ENCODE measurements around the gene GPR37L1.

DNA sequence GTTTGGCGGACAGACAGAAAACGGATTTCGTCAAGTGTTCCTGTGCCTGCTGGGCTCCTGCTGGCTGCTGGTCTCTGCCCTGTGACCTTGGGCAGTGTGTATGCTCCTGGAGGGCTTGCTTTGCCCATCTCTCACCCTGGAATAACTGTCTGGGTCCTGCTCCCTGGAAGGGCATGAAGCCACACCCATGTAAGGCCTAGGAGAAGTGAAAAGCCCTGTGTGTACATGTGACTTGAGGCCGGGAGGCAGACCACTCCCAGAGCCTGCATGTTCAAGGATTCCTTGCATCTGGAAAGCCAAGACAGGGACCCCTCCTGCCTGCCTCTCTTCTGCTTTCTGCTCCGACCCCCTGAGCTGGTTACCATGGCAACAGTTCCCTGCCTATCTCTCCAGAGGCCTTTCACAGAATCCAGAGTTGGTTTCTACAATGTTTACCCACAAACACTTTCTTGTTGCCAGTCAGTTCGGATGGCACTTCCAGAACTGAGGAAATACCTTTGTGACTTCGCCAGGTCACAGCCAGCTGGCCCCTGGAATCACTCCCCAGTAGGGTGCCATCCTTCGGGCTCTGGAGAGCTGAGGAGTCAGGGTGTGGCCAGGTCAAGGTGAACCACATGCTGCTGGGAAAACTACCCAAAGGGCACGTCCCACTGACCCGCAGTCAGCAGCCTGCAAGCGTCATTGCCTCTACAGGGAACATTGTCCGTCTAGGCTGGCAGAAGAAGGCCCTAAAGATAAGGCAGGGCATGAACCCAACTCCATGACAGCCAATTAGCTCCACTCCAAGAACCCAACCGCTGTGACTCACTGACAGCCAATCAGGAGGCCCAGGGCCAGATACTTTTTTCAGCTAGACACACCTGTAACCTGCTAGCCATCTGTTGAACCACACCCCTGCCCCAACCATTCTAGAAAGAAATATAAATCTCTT, 14.7 kb upstream of the GPR37L1 start:
- TF ChIP-seq, protein P1, sequence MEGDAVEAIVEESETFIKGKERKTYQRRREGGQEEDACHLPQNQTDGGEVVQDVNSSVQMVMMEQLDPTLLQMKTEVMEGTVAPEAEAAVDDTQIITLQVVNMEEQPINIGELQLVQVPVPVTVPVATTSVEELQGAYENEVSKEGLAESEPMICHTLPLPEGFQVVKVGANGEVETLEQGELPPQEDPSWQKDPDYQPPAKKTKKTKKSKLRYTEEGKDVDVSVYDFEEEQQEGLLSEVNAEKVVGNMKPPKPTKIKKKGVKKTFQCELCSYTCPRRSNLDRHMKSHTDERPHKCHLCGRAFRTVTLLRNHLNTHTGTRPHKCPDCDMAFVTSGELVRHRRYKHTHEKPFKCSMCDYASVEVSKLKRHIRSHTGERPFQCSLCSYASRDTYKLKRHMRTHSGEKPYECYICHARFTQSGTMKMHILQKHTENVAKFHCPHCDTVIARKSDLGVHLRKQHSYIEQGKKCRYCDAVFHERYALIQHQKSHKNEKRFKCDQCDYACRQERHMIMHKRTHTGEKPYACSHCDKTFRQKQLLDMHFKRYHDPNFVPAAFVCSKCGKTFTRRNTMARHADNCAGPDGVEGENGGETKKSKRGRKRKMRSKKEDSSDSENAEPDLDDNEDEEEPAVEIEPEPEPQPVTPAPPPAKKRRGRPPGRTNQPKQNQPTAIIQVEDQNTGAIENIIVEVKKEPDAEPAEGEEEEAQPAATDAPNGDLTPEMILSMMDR (IDR thresholded peaks at IDR 0.05), result no peak
- TF ChIP-seq POLR2A (IDR thresholded peaks at IDR 0.05) (no peak), POLR2AphosphoS5 (IDR thresholded peaks at IDR 0.05) (no peak), EP300 (IDR thresholded peaks at IDR 0.05) (no peak)
